HG02623 (cell line): ENCODE data around the gene GARIN5A.

Source experiments
- ATAC-seq: cut with Tn5 transposase; IDR thresholded peaks from one replicate; pipeline ENCODE4 v1.9.1; 2021; ENCODE audit warnings: moderate library complexity; ENCODE audit not compliant: unreplicated experiment

The GARIN5A gene

DNA sequence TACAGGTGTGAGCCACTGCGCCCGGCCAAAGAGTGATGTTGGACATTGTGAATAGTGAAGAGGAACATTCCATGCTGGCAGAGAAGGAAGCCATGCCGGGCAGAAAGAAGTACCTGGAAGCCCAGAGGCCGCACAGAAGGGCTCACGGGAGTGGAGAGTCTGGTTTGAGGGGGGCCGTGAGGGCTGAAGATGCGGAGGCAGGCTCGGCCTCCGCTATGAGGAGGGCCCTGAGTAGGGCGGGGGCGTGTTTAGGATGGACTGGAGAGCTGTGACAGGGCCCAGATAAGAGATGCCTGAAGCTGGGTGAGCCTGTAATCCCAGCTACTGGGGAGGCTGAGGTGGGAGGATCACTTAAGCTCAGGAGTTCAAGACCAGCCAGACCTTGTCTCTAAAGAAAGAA, 32.7 kb upstream of the GARIN5A start:
- no peak for ATAC-seq

- no peak for ATAC-seq
These were observed 32.2 kb upstream of the GARIN5A start for GRCh38 chr19:50508843-50509190.

- ATAC-seq, result no peak
These were observed 30.7 kb upstream of the GARIN5A start for GRCh38 chr19:50507376-50507775.

GRCh38 chr19:50506700-50507099, 30.1 kb upstream of the GARIN5A start:
- ATAC-seq, result no peak

- no peak for ATAC-seq
These were observed 29.4 kb upstream of the GARIN5A start for GRCh38 chr19:50505856-50506611.

DNA sequence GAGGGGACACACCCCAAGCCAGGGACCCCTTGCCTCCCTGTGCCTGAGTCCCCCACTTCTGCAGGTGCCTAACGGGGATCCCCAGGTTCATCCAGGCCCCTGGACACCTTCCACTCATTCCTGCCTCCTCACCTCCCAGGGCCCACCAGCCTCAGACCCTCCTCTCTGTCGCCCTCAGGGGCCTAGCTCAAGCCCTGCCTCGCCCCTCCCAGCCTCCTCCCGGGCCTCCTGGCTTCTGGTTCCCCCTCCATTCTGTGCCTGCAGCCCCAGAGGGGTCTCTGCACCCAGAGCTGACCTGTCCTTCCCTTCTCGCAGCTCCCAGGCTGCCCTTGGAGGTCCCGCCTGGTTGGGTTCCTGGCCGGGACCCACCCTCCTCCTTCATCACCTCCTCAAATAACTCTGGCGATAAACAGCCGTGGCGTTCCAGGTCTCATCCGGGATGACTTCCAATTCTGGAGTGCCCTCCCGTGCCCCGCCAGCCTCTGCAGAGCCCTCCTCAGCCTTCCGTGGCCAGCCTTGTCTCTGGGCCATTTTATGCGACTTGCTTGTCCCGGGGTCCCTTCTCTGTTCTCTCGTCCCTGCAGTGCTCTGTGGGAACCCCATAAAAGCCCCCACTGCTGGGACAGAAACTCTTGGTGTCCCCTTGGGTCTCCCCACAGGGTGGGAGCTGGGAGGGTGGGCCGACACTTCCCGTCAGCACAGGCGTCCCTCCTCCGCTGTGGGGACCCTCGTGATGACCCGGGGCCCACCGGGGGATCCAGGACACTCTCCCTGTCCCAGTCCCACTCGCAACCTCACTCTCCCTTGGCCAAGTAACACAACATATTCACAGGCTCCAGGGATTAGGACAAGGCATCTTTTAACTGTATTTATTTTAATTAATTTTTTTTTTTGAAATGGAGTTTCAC, 25.2 kb upstream of the GARIN5A start:
- ATAC-seq, result no peak

DNA sequence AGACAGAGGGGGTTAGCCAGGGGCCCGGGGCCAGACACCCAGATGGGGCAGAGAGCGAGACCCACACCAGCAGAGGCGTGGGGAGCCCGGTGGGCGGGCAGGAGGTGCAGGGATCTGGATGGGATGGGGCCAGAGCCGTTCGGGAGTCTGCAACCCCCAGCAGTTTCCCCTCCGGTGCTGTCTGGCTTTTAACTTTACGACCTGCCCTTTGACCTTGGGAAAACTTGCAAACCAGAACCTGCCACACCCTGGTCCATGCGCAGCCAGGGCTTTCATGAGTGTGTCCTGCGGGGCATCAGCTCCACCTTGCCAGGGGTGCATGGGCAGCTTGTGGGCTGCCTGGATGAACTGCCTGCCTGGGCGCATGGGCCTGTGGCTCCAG, 24.5 kb upstream of the GARIN5A start:
- no peak for ATAC-seq

GRCh38 chr19:50500753-50501151, 24.1 kb upstream of the GARIN5A start:
- no peak for ATAC-seq

GRCh38 chr19:50500060-50500752, 23.6 kb upstream of the GARIN5A start:
- ATAC-seq, result no peak

DNA sequence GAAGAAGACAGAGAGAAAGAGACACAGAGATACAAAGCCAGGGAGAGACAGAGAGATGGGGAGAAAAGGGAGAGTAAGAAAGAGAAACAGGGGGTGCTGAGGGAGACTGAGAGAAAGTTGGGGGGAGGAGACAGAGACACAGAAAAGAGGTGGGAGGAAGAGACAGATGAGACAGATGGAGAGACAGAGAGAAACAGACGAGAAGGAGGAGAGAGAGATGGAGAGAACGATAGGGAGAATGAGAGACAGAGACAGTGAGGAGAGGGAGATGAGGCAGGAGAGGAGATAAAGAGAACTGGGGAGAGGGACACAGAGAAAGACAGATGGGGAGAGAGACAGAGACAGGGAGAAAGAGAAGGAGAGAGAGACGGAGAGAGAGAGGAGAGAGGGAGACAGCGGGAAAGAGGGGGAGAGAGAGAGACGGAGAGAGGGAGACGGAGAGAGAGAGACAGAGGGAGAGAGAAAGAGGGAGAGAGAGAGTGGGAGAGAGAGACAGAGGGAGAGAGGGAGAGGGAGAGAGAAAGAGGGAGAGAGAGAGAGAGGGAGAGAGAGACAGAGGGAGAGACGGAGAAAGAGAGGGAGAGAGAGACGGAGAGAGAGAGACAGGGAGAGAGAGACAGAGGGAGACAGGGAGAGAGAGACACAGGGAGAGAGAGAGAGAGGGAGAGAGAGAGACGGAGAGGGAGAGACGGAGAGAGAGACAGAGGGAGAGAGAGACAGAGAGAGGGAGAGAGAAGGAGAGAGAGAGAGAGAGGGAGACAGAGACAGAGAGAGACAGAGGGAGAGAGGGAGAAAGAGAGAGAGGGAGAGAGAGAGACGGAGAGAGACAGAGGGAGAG, 21.8 kb upstream of the GARIN5A start:
- no peak for ATAC-seq

DNA sequence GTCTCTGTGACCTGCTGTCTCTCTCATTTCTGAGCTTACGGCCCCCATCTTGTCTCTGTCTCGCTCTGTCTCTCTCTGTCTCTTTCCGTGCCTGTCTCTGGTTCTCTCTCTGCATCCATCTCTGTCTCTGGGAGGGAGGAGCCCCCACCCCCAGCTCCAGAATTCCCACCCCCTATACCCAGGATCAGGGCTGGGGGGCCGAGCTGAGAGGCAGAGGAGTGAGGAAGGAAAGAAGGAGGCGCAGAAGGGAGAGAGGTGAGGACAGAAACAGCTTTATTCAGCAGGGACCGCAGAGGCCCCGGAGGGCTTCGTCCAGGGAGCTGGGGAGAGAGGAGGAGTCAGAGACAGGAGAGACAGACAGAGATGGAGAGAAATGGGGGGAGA, 20.4 kb upstream of the GARIN5A start:
- ATAC-seq, result no peak

- no peak for ATAC-seq
These were observed 19.8 kb upstream of the GARIN5A start for GRCh38 chr19:50496189-50497021.

GRCh38 chr19:50495020-50495531, 18.4 kb upstream of the GARIN5A start:
- ATAC-seq, result no peak

- ATAC-seq, result no peak
These were observed 17.8 kb upstream of the GARIN5A start for GRCh38 chr19:50494186-50495019.

GRCh38 chr19:50493171-50493570, 16.5 kb upstream of the GARIN5A start:
- ATAC-seq, result no peak

DNA sequence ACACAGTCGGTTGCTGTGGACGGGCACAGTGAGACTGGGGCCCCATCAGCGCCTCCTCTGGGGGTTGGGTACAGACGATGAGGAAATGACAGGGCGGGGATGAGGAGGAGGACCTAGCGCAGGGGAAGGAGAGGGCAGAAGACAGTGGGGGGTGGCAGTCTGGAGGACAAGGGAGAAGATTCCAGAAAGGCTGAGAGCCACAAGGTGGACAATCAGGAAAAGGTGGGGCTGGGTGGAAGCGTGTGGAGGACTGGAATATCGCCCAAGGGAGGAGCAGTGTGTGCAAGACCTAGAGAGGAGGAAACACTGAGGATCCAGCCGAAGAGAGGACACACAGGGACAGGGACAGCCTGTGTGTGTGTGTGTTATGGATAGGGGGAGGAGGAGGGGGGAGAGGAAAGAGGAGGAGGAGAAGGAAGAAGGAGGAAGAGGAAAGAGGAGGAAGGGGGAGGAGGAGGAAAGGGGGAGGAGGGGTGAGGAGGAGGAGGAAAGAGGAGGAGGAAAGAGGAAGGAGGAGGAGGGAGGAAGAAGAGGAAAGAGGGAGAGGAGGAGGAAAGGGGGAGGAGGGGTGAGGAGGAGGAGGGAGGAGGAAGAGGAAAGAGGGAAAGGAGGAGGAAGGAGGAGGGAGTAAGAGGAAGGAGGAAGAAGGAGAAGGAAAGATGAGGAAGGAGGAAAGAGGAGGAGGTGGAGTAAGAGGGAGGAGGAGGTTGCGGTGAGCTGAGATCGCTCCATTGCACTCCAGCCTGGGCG, 15.8 kb upstream of the GARIN5A start:
- no peak for ATAC-seq

DNA sequence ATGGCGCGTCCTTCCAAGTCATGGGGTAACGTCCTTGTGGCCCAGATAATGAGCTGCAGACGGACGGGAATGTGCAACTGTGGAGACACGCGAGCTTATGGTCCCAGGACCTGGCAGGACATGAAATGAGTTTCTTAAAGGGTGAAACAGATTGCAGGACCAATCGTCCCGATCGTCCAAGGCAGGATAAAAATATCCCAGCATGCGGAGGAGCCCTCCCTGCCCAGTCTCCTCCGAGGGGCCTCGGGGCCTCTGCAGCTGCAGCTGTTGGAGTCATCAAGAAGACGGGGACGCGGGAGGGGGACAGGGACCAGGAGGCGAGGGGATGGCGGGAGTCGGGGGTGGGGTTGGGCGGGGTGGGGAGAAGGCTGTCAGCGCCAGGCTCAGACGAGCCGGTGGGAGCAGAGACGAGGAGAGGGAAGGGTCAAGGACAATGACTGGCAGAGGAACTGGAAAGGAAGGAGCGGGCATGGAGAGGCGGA, 14.4 kb upstream of the GARIN5A start:
- no peak for ATAC-seq

DNA sequence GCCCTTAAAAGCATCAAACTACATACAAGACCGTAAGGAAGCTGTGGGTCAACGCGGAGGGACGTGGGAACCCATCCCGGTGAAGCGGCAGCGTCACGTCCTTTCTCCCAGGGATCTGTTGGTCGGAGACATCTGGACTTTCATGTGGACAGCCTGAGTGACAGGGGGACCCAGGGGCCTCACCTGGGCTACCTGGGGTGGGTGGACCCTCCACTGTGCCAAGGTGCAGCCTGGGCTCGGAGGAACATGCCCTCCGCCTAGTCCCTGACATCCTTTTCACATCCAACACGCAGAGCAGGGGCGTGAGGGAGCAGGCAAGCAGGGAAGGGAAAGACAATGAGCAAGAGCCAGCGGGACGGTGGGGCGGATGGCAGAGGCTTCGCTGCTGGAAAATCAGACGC, 13.8 kb upstream of the GARIN5A start:
- no peak for ATAC-seq
